HG03354 (cell line): Measurements from ENCODE around the gene ITGB7.
A peak's percentile ranks its signal among the peaks of the same experiment; 100 is the strongest.
"Not testable (repeated sequence)": the region's sequence is repeated elsewhere in the genome, so short reads cannot be mapped to it uniquely, and the experiment has no call there.

Experiments
- ATAC-seq: cut with Tn5 transposase; IDR thresholded peaks from one replicate; pipeline ENCODE4 v1.9.1; 2021; ENCODE audit warnings: mild to moderate bottlenecking; ENCODE audit not compliant: unreplicated experiment, poor library complexity, severe bottlenecking

The ITGB7 gene

GRCh38 chr12:53186745-53187144 is 20.3 kb downstream of the ITGB7 start:
- ATAC-seq = no peak

- ATAC-seq = no peak
These were observed 21.4 kb downstream of the ITGB7 start for GRCh38 chr12:53185582-53186153.

GRCh38 chr12:53184828-53185227 is 22.2 kb downstream of the ITGB7 start:
- no peak for ATAC-seq

DNA sequence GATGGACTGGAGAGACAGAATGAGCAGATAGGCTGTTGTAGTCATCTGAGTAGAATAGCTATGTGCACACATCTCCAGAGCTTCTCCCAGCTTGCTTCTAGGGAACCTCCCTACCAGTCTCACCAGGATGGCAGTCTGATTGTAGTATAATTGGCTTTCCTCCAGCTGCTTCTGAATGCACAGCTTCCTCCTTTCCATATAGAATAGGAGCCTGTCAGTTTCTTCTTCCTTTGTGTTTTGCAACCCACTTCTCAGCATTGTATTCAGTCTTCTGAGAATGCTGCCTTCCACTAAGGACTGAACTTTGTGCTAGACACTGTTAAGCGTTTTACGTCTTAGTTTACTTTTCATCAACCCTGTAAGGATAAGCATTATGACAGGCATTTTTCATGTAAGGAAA is 24.1 kb downstream of the ITGB7 start:
- ATAC-seq = no peak

GRCh38 chr12:53181935-53182334 is 25.1 kb downstream of the ITGB7 start:
- no peak for ATAC-seq

- ATAC-seq = peak; percentile 62
These were observed 26.0 kb downstream of the ITGB7 start for GRCh38 chr12:53180931-53181645.

DNA sequence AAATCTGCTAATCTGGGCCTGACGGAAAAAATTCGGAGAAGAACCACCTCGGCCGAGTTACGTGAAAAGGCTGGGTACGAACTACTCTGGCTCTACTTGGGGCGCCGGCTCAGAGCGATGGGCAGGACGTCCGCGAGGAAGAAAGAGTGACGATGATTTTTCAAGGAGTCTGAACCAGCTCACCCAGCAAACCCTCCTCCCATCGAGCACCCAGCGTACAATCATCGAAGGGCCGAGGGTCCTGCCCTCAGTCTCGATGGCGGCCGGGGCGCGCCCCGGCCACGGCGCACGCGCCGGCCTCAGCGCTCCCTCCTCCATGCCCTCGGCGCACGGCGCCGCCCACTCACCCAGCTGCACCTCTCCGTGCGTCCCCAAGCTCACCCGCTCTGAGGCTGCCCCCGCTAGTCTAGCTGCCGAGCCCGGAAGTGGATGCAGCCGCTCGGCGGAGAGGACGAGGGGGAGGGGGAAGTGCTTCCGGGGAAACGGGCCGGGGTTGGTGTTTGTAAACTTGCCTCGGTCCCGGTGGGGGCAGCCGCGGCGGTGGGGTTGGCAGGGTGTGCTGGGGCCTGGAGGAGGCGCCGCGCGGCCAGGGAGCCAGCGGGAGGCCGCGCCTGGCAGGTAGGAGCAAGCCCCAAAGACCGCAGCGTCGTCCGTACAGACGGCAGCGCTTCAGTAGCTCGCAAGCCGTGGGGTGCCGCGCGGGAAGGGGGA is 26.7 kb downstream of the ITGB7 start, which contains the start of the genes CSAD and ZNF740:
Gene CSAD, minus strand, starts transcription at position 706 of the 711 bp plus-strand sequence. CDS start 7,455 bp downstream, outside the sequence.
Gene ZNF740, plus strand, starts transcription at position 503 of the 711 bp plus-strand sequence. CDS start 1,262 bp downstream, outside the sequence.
- peak; percentile 92 for ATAC-seq

DNA sequence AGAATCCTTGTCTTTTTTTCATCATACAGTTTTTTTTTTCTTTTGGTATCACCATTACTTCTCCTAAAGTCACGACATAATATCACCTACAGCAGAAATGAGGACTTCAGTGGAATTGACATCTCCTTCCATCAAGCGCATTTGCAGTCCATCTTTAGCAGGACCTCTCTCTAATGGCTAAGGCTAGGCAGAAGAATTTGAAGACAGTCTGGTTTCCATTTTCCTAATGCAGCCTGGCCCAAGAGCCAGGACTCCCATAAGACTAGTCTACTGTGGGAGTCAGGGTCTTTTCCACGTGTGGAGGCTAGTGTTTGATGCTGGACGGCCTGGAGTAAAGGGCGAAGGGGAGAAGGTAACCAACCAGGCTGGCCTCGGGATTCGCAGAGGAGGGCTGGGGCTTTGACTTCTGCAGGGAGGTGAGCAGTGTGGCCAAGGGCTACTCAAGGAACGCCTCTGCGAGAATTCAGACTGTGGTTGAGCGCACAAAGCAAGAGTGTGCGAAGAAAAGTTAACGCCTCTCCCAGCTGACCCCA is 27.3 kb downstream of the ITGB7 start:
- peak; percentile 24 for ATAC-seq

- not testable (repeated sequence) for ATAC-seq
These were observed 28.2 kb downstream of the ITGB7 start for GRCh38 chr12:53178803-53179202.

DNA sequence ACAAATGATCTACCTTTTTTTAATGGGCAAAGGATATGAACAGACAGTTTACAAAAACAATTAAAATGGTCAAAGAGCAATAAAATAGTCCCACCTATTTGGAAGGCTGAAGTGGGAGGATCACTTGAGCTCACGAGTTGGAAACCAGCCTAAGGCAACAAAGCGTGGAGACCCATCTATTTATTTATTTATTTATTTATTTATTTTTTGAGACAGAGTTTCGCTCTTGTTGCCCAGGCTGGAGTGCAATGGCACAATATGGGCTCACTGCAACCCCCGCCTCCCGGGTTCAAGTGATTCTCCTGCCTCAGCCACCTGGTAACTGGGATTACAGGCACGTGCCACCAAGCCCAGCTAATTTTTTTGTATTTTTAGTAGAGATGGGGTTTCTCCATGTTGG is 29.6 kb downstream of the ITGB7 start:
- not testable (repeated sequence) for ATAC-seq

GRCh38 chr12:53176750-53177149 is 30.3 kb downstream of the ITGB7 start:
- ATAC-seq = no peak

DNA sequence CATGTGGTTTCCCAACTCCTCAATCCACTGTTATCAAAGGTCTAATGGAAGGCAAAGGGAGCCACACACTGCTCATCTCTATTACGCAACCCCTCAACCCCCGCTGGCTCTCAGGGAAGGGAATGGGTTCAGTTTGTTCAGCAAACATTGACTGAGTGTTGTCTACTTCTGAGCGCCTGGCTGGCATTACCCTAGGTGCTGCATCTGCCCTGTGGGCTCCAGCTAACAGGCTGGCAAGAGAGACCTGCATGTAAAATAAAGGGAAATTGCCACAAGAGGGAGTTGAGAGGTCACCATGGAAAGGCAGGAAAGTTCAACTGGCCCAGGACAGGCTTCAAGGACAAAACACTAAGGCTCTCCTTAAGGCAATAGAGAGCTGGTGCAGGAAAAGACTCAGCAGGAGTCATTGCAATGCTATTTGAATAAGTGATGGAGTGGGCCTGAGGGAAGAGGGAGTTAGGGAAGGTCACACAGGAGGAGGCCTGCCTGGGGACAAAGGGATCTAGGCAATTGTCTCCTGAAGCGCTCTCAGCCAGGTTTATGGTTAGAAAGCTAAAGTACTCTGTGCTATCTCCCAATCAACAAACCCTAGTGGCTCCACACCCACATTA is 32.1 kb downstream of the ITGB7 start:
- no peak for ATAC-seq

- no peak for ATAC-seq
These were observed 33.9 kb downstream of the ITGB7 start for GRCh38 chr12:53173085-53173715.

DNA sequence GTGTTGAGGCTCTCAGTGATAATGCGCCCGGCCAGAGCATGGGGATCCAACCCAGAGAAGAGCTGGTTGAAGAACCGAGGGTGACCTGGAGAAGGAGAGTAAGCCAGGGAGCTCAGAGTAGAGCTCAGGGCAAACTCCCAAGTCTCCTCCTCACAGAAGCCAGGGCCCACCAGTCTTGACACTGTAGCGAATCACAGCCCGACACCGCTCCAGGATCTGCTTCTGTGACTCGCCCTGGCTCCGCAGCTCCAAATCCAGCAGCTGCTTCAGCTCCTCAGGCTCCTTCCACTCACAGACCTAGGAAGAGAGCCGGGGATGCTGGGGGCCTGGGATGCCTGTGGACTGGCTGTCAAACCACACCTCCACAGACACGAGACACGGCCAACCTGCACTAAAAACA is 34.7 kb downstream of the ITGB7 start:
- ATAC-seq = no peak

GRCh38 chr12:53171725-53172329 is 35.2 kb downstream of the ITGB7 start:
- no peak for ATAC-seq

DNA sequence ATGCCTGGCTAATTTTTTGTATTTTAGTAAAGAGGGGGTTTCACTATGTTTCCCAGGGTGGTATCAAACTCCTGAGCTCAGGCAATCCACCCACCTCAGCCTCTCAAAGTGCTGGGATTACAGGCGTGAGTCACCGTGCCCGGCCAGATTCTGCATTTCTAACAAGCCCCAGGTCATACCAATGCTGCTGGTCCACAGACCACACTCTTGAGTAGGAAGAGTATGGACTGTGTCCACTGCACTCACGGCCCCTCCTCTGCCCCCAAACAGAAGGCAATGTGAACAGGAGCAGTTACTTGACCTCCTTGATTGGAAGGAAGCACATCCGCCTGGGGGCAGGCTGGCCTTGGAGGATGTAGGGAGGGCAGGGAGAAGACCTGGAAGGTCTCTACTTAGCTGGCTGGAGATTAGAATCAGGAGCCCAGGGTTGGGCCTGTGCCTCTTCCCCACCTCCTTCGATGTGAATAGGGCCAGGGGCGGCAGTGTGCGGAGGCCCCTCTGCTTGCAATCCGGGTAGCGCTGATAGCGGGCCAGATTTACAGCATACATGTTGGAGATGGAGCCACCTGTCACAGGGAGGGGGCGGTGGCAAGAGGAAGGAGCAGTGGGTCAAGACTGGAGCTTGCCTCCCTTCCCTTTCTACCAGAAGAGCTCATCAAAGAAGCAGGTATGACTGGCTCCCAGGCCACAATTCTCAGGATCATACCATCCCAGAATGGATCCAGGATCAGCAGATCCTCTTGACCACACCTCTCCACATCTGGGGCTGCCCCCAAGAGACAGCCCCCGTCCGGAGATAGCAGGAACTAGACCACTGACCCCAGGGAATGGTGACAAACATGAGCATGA is 36.0 kb downstream of the ITGB7 start:
- no peak for ATAC-seq

GRCh38 chr12:53170215-53170614 is 36.8 kb downstream of the ITGB7 start:
- ATAC-seq = no peak

GRCh38 chr12:53169644-53170043 is 37.4 kb downstream of the ITGB7 start:
- ATAC-seq = no peak
